ENCODE data around the gene SMARCA2.

Gene SMARCA2

GRCh38 chr9:2106666-2107065, 91.5 kb downstream of the SMARCA2 start:
- no peak overlapping the region for H3K4me3 ChIP-seq (ENCODE audit: insufficient read depth, low read length, poor library complexity, severe bottlenecking)
- H4K20me1 ChIP-seq (ENCODE audit: low read depth, low read length): no peaks in the 10 kb centered on the region
- H3K9ac ChIP-seq (ENCODE audit: low read length): no peak overlapping the region
- no peaks in the 10 kb centered on the region for H3F3A ChIP-seq (ENCODE audit: insufficient read depth)
- no peak for TF ChIP-seq EZH2phosphoT487 (conservative IDR thresholded peaks at IDR 0.05; ENCODE audit: low read length)
- TF ChIP-seq, protein P1, sequence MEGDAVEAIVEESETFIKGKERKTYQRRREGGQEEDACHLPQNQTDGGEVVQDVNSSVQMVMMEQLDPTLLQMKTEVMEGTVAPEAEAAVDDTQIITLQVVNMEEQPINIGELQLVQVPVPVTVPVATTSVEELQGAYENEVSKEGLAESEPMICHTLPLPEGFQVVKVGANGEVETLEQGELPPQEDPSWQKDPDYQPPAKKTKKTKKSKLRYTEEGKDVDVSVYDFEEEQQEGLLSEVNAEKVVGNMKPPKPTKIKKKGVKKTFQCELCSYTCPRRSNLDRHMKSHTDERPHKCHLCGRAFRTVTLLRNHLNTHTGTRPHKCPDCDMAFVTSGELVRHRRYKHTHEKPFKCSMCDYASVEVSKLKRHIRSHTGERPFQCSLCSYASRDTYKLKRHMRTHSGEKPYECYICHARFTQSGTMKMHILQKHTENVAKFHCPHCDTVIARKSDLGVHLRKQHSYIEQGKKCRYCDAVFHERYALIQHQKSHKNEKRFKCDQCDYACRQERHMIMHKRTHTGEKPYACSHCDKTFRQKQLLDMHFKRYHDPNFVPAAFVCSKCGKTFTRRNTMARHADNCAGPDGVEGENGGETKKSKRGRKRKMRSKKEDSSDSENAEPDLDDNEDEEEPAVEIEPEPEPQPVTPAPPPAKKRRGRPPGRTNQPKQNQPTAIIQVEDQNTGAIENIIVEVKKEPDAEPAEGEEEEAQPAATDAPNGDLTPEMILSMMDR (IDR thresholded peaks at IDR 0.05; ENCODE audit: insufficient read depth, low read length, poor library complexity, severe bottlenecking): no peak
- H3K9me3 ChIP-seq (ENCODE audit: insufficient read depth, low read length): no peaks in the 10 kb centered on the region
- no peaks in the 10 kb centered on the region for H3K9me2 ChIP-seq (replicated peaks; ENCODE audit: insufficient read depth, low read length)
- H3K4me2 ChIP-seq (ENCODE audit: low read depth, low read length, poor library complexity, severe bottlenecking): no peak overlapping the region
- no peaks in the 10 kb centered on the region for H3K79me2 ChIP-seq (ENCODE audit: insufficient read depth, low read length)
- H3K27ac ChIP-seq (ENCODE audit: low read depth, low read length): no peak overlapping the region
- H3K36me3 ChIP-seq (ENCODE audit: low read length): 0 out of 2 replicates have a peak, but pooled peaks cover 5% of the 10 kb centered on the region
- H2AFZ ChIP-seq (ENCODE audit: low read depth, low read length, severe bottlenecking): no peak overlapping the region
- H3K27me3 ChIP-seq (ENCODE audit: low read length): no peaks in the 10 kb centered on the region

- H3K27me3 ChIP-seq (ENCODE audit: low read length): no peaks in the 10 kb centered on the region
- no peak overlapping the region for H3K27ac ChIP-seq (ENCODE audit: low read depth, low read length)
- TF ChIP-seq, protein P1 (IDR thresholded peaks at IDR 0.05; ENCODE audit: insufficient read depth, low read length, poor library complexity, severe bottlenecking): no peak
- TF ChIP-seq EZH2phosphoT487 (conservative IDR thresholded peaks at IDR 0.05; ENCODE audit: low read length): no peak
- no peak overlapping the region for H3K4me3 ChIP-seq (ENCODE audit: insufficient read depth, low read length, poor library complexity, severe bottlenecking)
- no peaks in the 10 kb centered on the region for H3K9me2 ChIP-seq (replicated peaks; ENCODE audit: insufficient read depth, low read length)
- no peaks in the 10 kb centered on the region for H4K20me1 ChIP-seq (ENCODE audit: low read depth, low read length)
- H3K4me2 ChIP-seq (ENCODE audit: low read depth, low read length, poor library complexity, severe bottlenecking): no peak overlapping the region
- no peak overlapping the region for H2AFZ ChIP-seq (ENCODE audit: low read depth, low read length, severe bottlenecking)
- H3K9ac ChIP-seq (ENCODE audit: low read length): no peak overlapping the region
- no peaks in the 10 kb centered on the region for H3F3A ChIP-seq (ENCODE audit: insufficient read depth)
- no peaks in the 10 kb centered on the region for H3K79me2 ChIP-seq (ENCODE audit: insufficient read depth, low read length)
- H3K36me3 ChIP-seq (ENCODE audit: low read length): 0 out of 2 replicates have a peak, but pooled peaks cover 5% of the 10 kb centered on the region
- H3K9me3 ChIP-seq (ENCODE audit: insufficient read depth, low read length): no peaks in the 10 kb centered on the region
Observed at GRCh38 chr9:2107906-2108451, 92.8 kb downstream of the SMARCA2 start.

GRCh38 chr9:2109069-2109650, 94.0 kb downstream of the SMARCA2 start:
- Histone ChIP-seq H3K9me3 (ENCODE audit: insufficient read depth, low read length) (no peaks in the 10 kb centered on the region), H3F3A (ENCODE audit: insufficient read depth) (no peaks in the 10 kb centered on the region), H4K20me1 (ENCODE audit: low read depth, low read length) (no peaks in the 10 kb centered on the region), H3K9ac (ENCODE audit: low read length) (no peak overlapping the region), H3K9me2 (replicated peaks; ENCODE audit: insufficient read depth, low read length) (no peaks in the 10 kb centered on the region), H3K27ac (ENCODE audit: low read depth, low read length) (no peak overlapping the region), H3K27me3 (ENCODE audit: low read length) (no peaks in the 10 kb centered on the region), H3K36me3 (ENCODE audit: low read length) (0 out of 2 replicates have a peak, but pooled peaks cover 5% of the 10 kb centered on the region), H3K4me2 (ENCODE audit: low read depth, low read length, poor library complexity, severe bottlenecking) (no peak overlapping the region), H3K4me3 (ENCODE audit: insufficient read depth, low read length, poor library complexity, severe bottlenecking) (no peak overlapping the region), H3K79me2 (ENCODE audit: insufficient read depth, low read length) (no peaks in the 10 kb centered on the region), H2AFZ (ENCODE audit: low read depth, low read length, severe bottlenecking) (no peak overlapping the region)
- TF ChIP-seq, protein P1 (IDR thresholded peaks at IDR 0.05; ENCODE audit: insufficient read depth, low read length, poor library complexity, severe bottlenecking): no peak
- no peak for TF ChIP-seq EZH2phosphoT487 (conservative IDR thresholded peaks at IDR 0.05; ENCODE audit: low read length)

Measured in SU-DHL-6 (cell line).